GM12878 (cell line): ENCODE data around the gene MYD88. TPM values are rescaled to one million over a fixed set of nuclear protein-coding genes. Genes with fewer than 3 reads are reported as not detected.
A peak's percentile ranks its signal among the peaks of the same experiment; 100 is the strongest.

Experiments used
- ATAC-seq: fragments of 200-7000 bp; cut with Tn5 transposase; 3 replicates; pipeline ENCODE4 v1.9.1; 2020; ENCODE audit warnings: mild to moderate bottlenecking, moderate library complexity
- BruUV-seq: library from RNA; stranded (reverse); fragments of 400-500 nt; replicated peaks from 2 replicates; lab custom pipeline; 2021; lab: Mats Ljungman, UMichigan
- CTCF ChIA-PET: fragments of 300-600 bp; sonication (Branson Sonifier 250); formaldehyde crosslinking; extraction: SDS; loops from one replicate; lab custom pipeline; 2021; ENCODE audit warnings: inconsistent platforms; lab: Yijun Ruan, JAX
- POLR2A ChIA-PET: fragments of 350-600 bp; formaldehyde crosslinking; extraction: SDS; loops from one replicate; lab custom pipeline; 2021; ENCODE audit warnings: inconsistent platforms; lab: Charles Lee
- RAD21 ChIA-PET: fragments of 300-600 bp; sonication (Branson Sonifier 250); formaldehyde crosslinking; loops from one replicate; lab custom pipeline; 2023; ENCODE audit warnings: antibody characterized with exemption; ENCODE audit not compliant: unreplicated experiment; lab: Charles Lee
- SMC1A ChIA-PET: fragments of 300-600 bp; sonication (Branson Sonifier 250); formaldehyde crosslinking; loops from one replicate; lab custom pipeline; 2023; ENCODE audit not compliant: unreplicated experiment, uncharacterized antibody; lab: Charles Lee
- DNase-seq: peaks from one replicate; pipeline ENCODE4 v3.0.0-alpha.2; 2011; ENCODE audit warnings: low read depth, low spot score
- FAIRE-seq: peaks from 3 replicates; lab custom pipeline; 2011; peaks lifted over from hg19 to GRCh38; lab: Jason Lieb, UNC
- H2AFZ ChIP-seq: 2 replicates; pipeline ENCODE4 v1.6.0; 2011; ENCODE audit warnings: low read depth, low read length, control low read depth; ENCODE audit not compliant: control insufficient read depth
- H3K27ac ChIP-seq: 2 replicates; pipeline ENCODE4 v1.5.1; 2011; ENCODE audit warnings: control low read depth; ENCODE audit not compliant: control insufficient read depth, insufficient read depth
- H3K27me3 ChIP-seq, 2 experiments: replicated peaks in 1 of 2; 2 replicates each; pipeline versions ENCODE4 v1.6.0 to v1.6.1; 2011; ENCODE audit warnings: low read length in 1 of 2; ENCODE audit not compliant: control insufficient read depth in 2 of 2, insufficient read depth in 2 of 2
- H3K36me3 ChIP-seq, 2 experiments: 2 replicates each; pipeline ENCODE4 v1.5.1; 2011; ENCODE audit warnings: low read length in 1 of 2; ENCODE audit not compliant: control insufficient read depth in 2 of 2, insufficient read depth in 2 of 2
- H3K4me1 ChIP-seq: 2 replicates; pipeline ENCODE4 v1.6.1; 2011; ENCODE audit warnings: mild to moderate bottlenecking, low read length, moderate library complexity, mixed read lengths; ENCODE audit not compliant: control insufficient read depth, insufficient read depth
- H3K4me2 ChIP-seq: 2 replicates; pipeline ENCODE4 v1.6.0; 2011; ENCODE audit warnings: control low read depth; ENCODE audit not compliant: control insufficient read depth, insufficient read depth
- H3K4me3 ChIP-seq: fragments of 200-600 bp; sonication (generic); 2 replicates; pipeline ENCODE4 v1.5.1; 2016
- H3K79me2 ChIP-seq: 2 replicates; pipeline ENCODE4 v1.6.0; 2011; ENCODE audit warnings: low read length; ENCODE audit not compliant: control insufficient read depth, insufficient read depth
- H3K9ac ChIP-seq: 2 replicates; pipeline ENCODE4 v1.8.0; 2011; ENCODE audit warnings: low read length, control low read depth, mixed read lengths; ENCODE audit not compliant: control insufficient read depth, insufficient read depth
- H3K9me3 ChIP-seq: replicated peaks from 3 replicates; pipeline ENCODE4 v1.5.1; 2011; ENCODE audit warnings: mild to moderate bottlenecking, low read length; ENCODE audit not compliant: control insufficient read depth, insufficient read depth
- H4K20me1 ChIP-seq: 2 replicates; pipeline ENCODE4 v1.6.0; 2011; ENCODE audit not compliant: control insufficient read depth, insufficient read depth
- PML ChIP-seq: IDR thresholded peaks from 2 replicates; pipeline ENCODE4 v1.6.1; 2012; ENCODE audit warnings: low read length, inconsistent platforms
- WGBS: methylation state at CpG from one replicate; pipeline ENCODE4 v1.1.6; 2016; ENCODE audit warnings: low lambda C conversion rate; ENCODE audit not compliant: insufficient replicate concordance, insufficient coverage; ENCODE audit errors: missing lambda C conversion rate; 5-methylcytosine and 5-hydroxymethylcytosine counted together
- in situ Hi-C: fragments of 300-500 bp; cut with MboI; formaldehyde crosslinking; loops from 9 replicates; pipeline ENCODE4 v1.14.3; 2018; ENCODE audit warnings: mixed read lengths
- intact Hi-C: fragments of 100-400 bp; cut with micrococcal nuclease; formaldehyde crosslinking; loops from one replicate; pipeline ENCODE4 v1.14.2; 2022; ENCODE audit not compliant: unreplicated experiment
- polyA plus RNA-seq, 11 experiments: library from polyadenylated mRNA; depleted of rRNA in 4 of 11; unstranded in 6 of 11; stranded (reverse) in 5 of 11; fragments of >200 nt; fragmentation: Nextera tagmentation in 4 of 11; fragmentation: Illumina TruSeq in 1 of 11; extraction: Ambion mirVana in 4 of 11; extraction: Trizol in 1 of 11; gene quantifications; 1 replicate in 1 of 11; 2 replicates in 10 of 11; pipeline versions ENCODE4 v1.2.1 to v1.2.3, GENCODE V29; 2011 to 2016; ENCODE audit warnings: inconsistent platforms in 2 of 11, missing spikeins in 2 of 11, low read depth in 1 of 11
- total RNA-seq, 4 experiments: library from RNA; depleted of rRNA in 3 of 4; stranded (reverse); fragments of >200 nt in 3 of 4; fragmentation: Illumina TruSeq in 1 of 4; extraction: Trizol in 1 of 4; gene quantifications; 2 replicates each; pipeline versions ENCODE4 v1.2.1 to v1.2.3, GENCODE V29; 2013 to 2021
- TF ChIP-seq, protein P1 (sequence below), 3 experiments: IDR thresholded peaks in 2 of 3; conservative IDR thresholded peaks in 1 of 3; 2 replicates each; pipeline ENCODE4 v1.5.1; 2011; ENCODE audit warnings: low read depth in 3 of 3, low read length in 3 of 3, mild to moderate bottlenecking in 3 of 3, control low read depth in 2 of 3, moderate library complexity in 2 of 3, inconsistent platforms in 1 of 3, mixed read lengths in 1 of 3; ENCODE audit not compliant: control insufficient read depth in 2 of 3, insufficient read depth in 1 of 3; ENCODE audit errors: extremely low read depth in 1 of 3

MYD88 gene
- total and polyA plus RNA-seq, 10 of the 15 experiments (the other 5 are each of a cell fraction or from before 2014, with no cell fraction given), result 5.5 to 84.8 (median 67.5) TPM

DNA sequence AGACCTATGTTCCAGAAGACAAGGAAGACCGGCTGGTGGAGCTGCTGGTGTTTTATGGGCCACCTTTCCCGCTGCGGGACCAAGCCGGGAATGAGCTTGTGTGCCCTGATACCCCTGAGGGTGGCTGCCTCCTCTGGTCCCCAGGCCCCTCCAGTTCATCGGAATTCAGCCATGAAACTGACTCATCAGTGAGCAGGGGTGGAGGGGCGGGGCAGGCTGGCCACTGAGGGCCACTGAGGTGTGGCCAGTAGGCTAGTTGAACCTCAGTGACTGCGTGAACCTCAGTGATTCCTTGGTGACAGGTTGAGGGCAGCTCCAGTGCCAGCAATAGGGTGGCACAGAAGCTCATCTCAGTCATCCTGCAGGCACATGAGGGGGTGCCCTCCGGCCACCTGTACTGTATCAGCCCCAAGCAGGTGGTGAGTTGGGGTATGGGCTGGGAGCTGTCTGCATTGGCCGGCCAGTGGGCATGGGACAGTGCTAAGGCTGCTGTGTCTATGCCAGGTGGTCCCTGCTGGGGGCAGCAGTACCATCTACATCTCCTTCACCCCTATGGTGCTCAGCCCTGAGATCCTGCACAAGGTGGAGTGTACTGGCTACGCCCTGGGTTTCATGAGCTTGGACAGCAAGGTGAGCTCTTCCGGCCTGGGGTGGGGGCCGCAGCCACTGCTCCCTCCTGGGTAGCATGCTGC lies 21.8 kb upstream of the MYD88 start:
- 81% methylated on average over 12 of the region's 12 CpGs for WGBS
- in situ Hi-C loops, result loop anchor here (5.0 kb wide), 1 partner anchor 366 kb away; no protein-coding TSS in a partner anchor
- intact Hi-C loops, result loop anchor here (5.0 kb wide), 4 partner anchors 121 to 231 kb away; partner anchors contain the start of genes SLC22A14 and XYLB
- ChIA-PET RAD21 (interaction anchor here (0.8 to 1.7 kb wide), 4 partner anchors 8 to 229 kb away, joined by 3 to 6 read pairs (median 4); partner anchors contain the start of gene XYLB), SMC1A (interaction anchor here (1.2 to 4.0 kb wide), 3 partner anchors 16 to 184 kb away, joined by 3 to 20 read pairs (median 5); no protein-coding TSS in a partner anchor)
- ATAC-seq, result no peak
- no peaks in the 10 kb centered on the region; a peak in 1 of 4 replicates for H3K27me3 ChIP-seq
- FAIRE-seq, result no peak
- H3K4me2 ChIP-seq, result no peak overlapping the region
- H2AFZ ChIP-seq, result no peak overlapping the region
- no peak for TF ChIP-seq PML
- TF ChIP-seq, protein P1, sequence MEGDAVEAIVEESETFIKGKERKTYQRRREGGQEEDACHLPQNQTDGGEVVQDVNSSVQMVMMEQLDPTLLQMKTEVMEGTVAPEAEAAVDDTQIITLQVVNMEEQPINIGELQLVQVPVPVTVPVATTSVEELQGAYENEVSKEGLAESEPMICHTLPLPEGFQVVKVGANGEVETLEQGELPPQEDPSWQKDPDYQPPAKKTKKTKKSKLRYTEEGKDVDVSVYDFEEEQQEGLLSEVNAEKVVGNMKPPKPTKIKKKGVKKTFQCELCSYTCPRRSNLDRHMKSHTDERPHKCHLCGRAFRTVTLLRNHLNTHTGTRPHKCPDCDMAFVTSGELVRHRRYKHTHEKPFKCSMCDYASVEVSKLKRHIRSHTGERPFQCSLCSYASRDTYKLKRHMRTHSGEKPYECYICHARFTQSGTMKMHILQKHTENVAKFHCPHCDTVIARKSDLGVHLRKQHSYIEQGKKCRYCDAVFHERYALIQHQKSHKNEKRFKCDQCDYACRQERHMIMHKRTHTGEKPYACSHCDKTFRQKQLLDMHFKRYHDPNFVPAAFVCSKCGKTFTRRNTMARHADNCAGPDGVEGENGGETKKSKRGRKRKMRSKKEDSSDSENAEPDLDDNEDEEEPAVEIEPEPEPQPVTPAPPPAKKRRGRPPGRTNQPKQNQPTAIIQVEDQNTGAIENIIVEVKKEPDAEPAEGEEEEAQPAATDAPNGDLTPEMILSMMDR (IDR thresholded peaks at IDR 0.05 in 2 of 3, conservative IDR thresholded peaks at IDR 0.05 in 1 of 3; ENCODE audit: control insufficient read depth in 2 of 3, extremely low read depth in 1 of 3, insufficient read depth in 1 of 3, low read depth in 3 of 3, low read length in 3 of 3), result 0 out of 6 replicates have a peak, but pooled peaks of 1 of the 3 experiments have one; percentile 2
- TF ChIP-seq, all 136 proteins: peak for 1
- ChIA-PET POLR2A (no interaction called here), CTCF (interaction anchor here (0.6 to 5.7 kb wide), 11 partner anchors 15 to 363 kb away, joined by 3 to 42 read pairs (median 3); partner anchors contain the start of genes ACAA1 and SLC22A14)
- H3K27ac ChIP-seq, result no peak overlapping the region
- no peak overlapping the region for H3K9ac ChIP-seq
- no peak for DNase-seq
- no peak overlapping the region for H3K4me3 ChIP-seq
- peaks cover 0 to 7% of the 10 kb centered on the region in 2 experiments; a peak in 3 of 4 replicates for H3K36me3 ChIP-seq
- H4K20me1 ChIP-seq, result no peaks in the 10 kb centered on the region
- H3K9me3 ChIP-seq, result no peaks in the 10 kb centered on the region
- no TSS peak for BruUV-seq
- H3K4me1 ChIP-seq, result peaks cover 6% of the 10 kb centered on the region; the same call in 1 of the 2 replicates
- H3K79me2 ChIP-seq, result no peaks in the 10 kb centered on the region
